H9 (cell line): ENCODE measurements around the gene MOB3B. TPM values are rescaled to one million over a fixed set of nuclear protein-coding genes. Genes with fewer than 3 reads are reported as not detected.

Experiments used
- DNase-seq: peaks from one replicate; pipeline ENCODE4 v3.0.0-alpha.2; 2017
- H2AFZ ChIP-seq: one replicate; pipeline ENCODE4 v1.6.1; 2013; ENCODE audit warnings: mild to moderate bottlenecking, low read length, control low read depth, moderate library complexity
- H2AK5ac ChIP-seq: 2 replicates; pipeline ENCODE4 v1.6.1; 2013; ENCODE audit warnings: low read length, control low read depth, mixed read lengths; ENCODE audit not compliant: insufficient read length
- H2BK120ac ChIP-seq: one replicate; pipeline ENCODE4 v1.6.1; 2013; ENCODE audit warnings: low read depth, mild to moderate bottlenecking, low read length, control low read depth, inconsistent platforms; ENCODE audit not compliant: poor library complexity, severe bottlenecking
- H2BK12ac ChIP-seq: 2 replicates; pipeline ENCODE4 v1.6.1; 2013; ENCODE audit warnings: low read length, control low read depth, mixed read lengths, low read depth; ENCODE audit not compliant: insufficient read length
- H2BK15ac ChIP-seq: 2 replicates; pipeline ENCODE4 v1.6.1; 2013; ENCODE audit warnings: low read depth, low read length, control low read depth
- H2BK20ac ChIP-seq: one replicate; pipeline ENCODE4 v1.6.1; 2013; ENCODE audit warnings: low read depth, mild to moderate bottlenecking, low read length, control low read depth, inconsistent platforms; ENCODE audit not compliant: poor library complexity, severe bottlenecking
- H2BK5ac ChIP-seq: 2 replicates; pipeline ENCODE4 v1.6.1; 2013; ENCODE audit warnings: low read length, control low read depth, mixed read lengths; ENCODE audit not compliant: insufficient read length
- H3K14ac ChIP-seq: 2 replicates; pipeline ENCODE4 v1.6.1; 2013; ENCODE audit warnings: low read length, control low read depth; ENCODE audit not compliant: insufficient read depth
- H3K18ac ChIP-seq: 2 replicates; pipeline ENCODE4 v1.6.1; 2013; ENCODE audit warnings: low read depth, mild to moderate bottlenecking, mixed read lengths, low read length, control low read depth; ENCODE audit not compliant: insufficient read length
- H3K23ac ChIP-seq: 2 replicates; pipeline ENCODE4 v1.6.1; 2013; ENCODE audit warnings: low read length, control low read depth, mixed read lengths, low read depth; ENCODE audit not compliant: insufficient read length
- H3K23me2 ChIP-seq: 2 replicates; pipeline ENCODE4 v1.6.1; 2013; ENCODE audit warnings: low read depth, mild to moderate bottlenecking, mixed read lengths, low read length, control low read depth; ENCODE audit not compliant: insufficient read length, poor library complexity, severe bottlenecking
- H3K27ac ChIP-seq: 2 replicates; pipeline ENCODE4 v1.5.1; 2013; ENCODE audit warnings: low read length, control low read depth, mixed read lengths, low read depth; ENCODE audit not compliant: insufficient read length
- H3K27me3 ChIP-seq: 2 replicates; pipeline ENCODE4 v1.6.1; 2013; ENCODE audit warnings: low read length, control low read depth, inconsistent platforms; ENCODE audit not compliant: insufficient read depth
- H3K4ac ChIP-seq: 2 replicates; pipeline ENCODE4 v1.6.1; 2013; ENCODE audit warnings: low read depth, mild to moderate bottlenecking, control low read depth, inconsistent platforms, low read length, moderate library complexity
- H3K4me1 ChIP-seq: 2 replicates; pipeline ENCODE4 v1.6.1; 2013; ENCODE audit warnings: low read length, control low read depth, inconsistent platforms; ENCODE audit not compliant: insufficient read depth
- H3K4me2 ChIP-seq: 2 replicates; pipeline ENCODE4 v1.6.1; 2013; ENCODE audit warnings: low read length, control low read depth, mixed read lengths; ENCODE audit not compliant: insufficient read length, insufficient read depth
- H3K56ac ChIP-seq: 2 replicates; pipeline ENCODE4 v1.6.1; 2013; ENCODE audit warnings: low read depth, mild to moderate bottlenecking, mixed read lengths, low read length, control low read depth; ENCODE audit not compliant: insufficient read length
- H3K79me1 ChIP-seq: 2 replicates; pipeline ENCODE4 v1.6.1; 2013; ENCODE audit warnings: low read depth, mild to moderate bottlenecking, moderate library complexity, low read length, control low read depth, inconsistent platforms; ENCODE audit not compliant: insufficient read depth, poor library complexity, severe bottlenecking
- H3K79me2 ChIP-seq: 2 replicates; pipeline ENCODE4 v1.6.1; 2013; ENCODE audit warnings: low read length, control low read depth, inconsistent platforms; ENCODE audit not compliant: insufficient read depth
- H3K9ac ChIP-seq: 2 replicates; pipeline ENCODE4 v1.6.1; 2013; ENCODE audit warnings: low read length, control low read depth, mixed read lengths; ENCODE audit not compliant: insufficient read length; ENCODE audit errors: extremely low read depth
- H3K9me3 ChIP-seq: one replicate; pipeline ENCODE4 v1.6.1; 2013; ENCODE audit warnings: low read depth, low read length, inconsistent platforms; ENCODE audit not compliant: control insufficient read depth
- H3T11ph ChIP-seq: one replicate; pipeline ENCODE4 v1.6.1; 2013; ENCODE audit warnings: mild to moderate bottlenecking, low read length, control low read depth, inconsistent platforms
- H4K20me1 ChIP-seq: one replicate; pipeline ENCODE4 v1.6.1; 2013; ENCODE audit not compliant: control insufficient read depth, insufficient read length, insufficient read depth
- H4K5ac ChIP-seq: 2 replicates; pipeline ENCODE4 v1.6.1; 2013; ENCODE audit warnings: low read depth, mild to moderate bottlenecking, mixed read lengths, low read length, control low read depth; ENCODE audit not compliant: insufficient read length
- H4K8ac ChIP-seq: replicated peaks from 2 replicates; pipeline ENCODE4 v1.6.1; 2013; ENCODE audit warnings: low read length, control low read depth, mixed read lengths, low read depth; ENCODE audit not compliant: insufficient read length
- H4K91ac ChIP-seq: 2 replicates; pipeline ENCODE4 v1.6.1; 2013; ENCODE audit warnings: low read depth, mild to moderate bottlenecking, moderate library complexity, mixed read lengths, low read length, control low read depth; ENCODE audit not compliant: insufficient read length
- H3K27ac Mint-ChIP-seq, 3 experiments: 2 replicates in 2 of 3; 3 replicates in 1 of 3; pipeline ENCODE4 v1.8.0; 2020 to 2021; ENCODE audit warnings: mixed read lengths in 3 of 3, mild to moderate bottlenecking in 1 of 3, moderate library complexity in 1 of 3
- H3K27me3 Mint-ChIP-seq: 2 replicates; pipeline ENCODE4 v1.8.0; 2021; ENCODE audit warnings: low read depth, mild to moderate bottlenecking, moderate library complexity, mixed read lengths
- H3K36me3 Mint-ChIP-seq, 3 experiments: 2 replicates in 2 of 3; 3 replicates in 1 of 3; pipeline ENCODE4 v1.8.0; 2020 to 2021; ENCODE audit warnings: low read depth in 3 of 3, mixed read lengths in 3 of 3; ENCODE audit not compliant: insufficient read depth in 1 of 3
- H3K4me1 Mint-ChIP-seq, 2 experiments: 2 replicates each; pipeline ENCODE4 v1.8.0; 2020; ENCODE audit warnings: mixed read lengths in 2 of 2
- H3K4me3 Mint-ChIP-seq, 2 experiments: 2 replicates in 1 of 2; 3 replicates in 1 of 2; pipeline ENCODE4 v1.8.0; 2020 to 2021; ENCODE audit warnings: mild to moderate bottlenecking in 2 of 2, mixed read lengths in 2 of 2, moderate library complexity in 1 of 2
- H3K9me3 Mint-ChIP-seq, 2 experiments: 2 replicates in 1 of 2; 3 replicates in 1 of 2; pipeline ENCODE4 v1.8.0; 2020; ENCODE audit warnings: mild to moderate bottlenecking in 2 of 2, mixed read lengths in 2 of 2, moderate library complexity in 1 of 2
- CTCF ChIP-seq: fragments of 200-600 bp; sonication (generic); conservative IDR thresholded peaks from 3 replicates; pipeline ENCODE4 v1.8.0; 2021; ENCODE audit warnings: antibody characterized with exemption, mild to moderate bottlenecking
- WGBS: extraction: QIAGEN DNeasy Blood & Tissue Kit; methylation state at CpG from one replicate; pipeline ENCODE4 v1.1.7; 2013; ENCODE audit warnings: missing lambda C conversion rate, low lambda C conversion rate, mixed read lengths; ENCODE audit not compliant: insufficient read length; ENCODE audit errors: extremely low coverage; 5-methylcytosine and 5-hydroxymethylcytosine counted together
- total RNA-seq: library from RNA; stranded (reverse); gene quantifications from 2 replicates; pipeline ENCODE4 v1.2.1, GENCODE V29; 2021

MOB3B gene
- total RNA-seq, 1 experiment from 2014 or later: 9.8 TPM

- no peak overlapping the region for H3K27ac ChIP-seq
These were observed 178.2 kb downstream of the MOB3B start for GRCh38 chr9:27351438-27351837.

More at GRCh38 chr9:27351438-27351837, 178.2 kb downstream of the MOB3B start:
- Histone ChIP-seq H3K4me1 (peaks cover 18% of the 10 kb centered on the region; the same call in 1 of the 2 replicates), H4K8ac (no peak overlapping the region), H3T11ph (no peak overlapping the region), H2BK20ac (no peak overlapping the region), H2AFZ (no peak overlapping the region), H4K20me1 (no peaks in the 10 kb centered on the region), H2BK15ac (no peak overlapping the region), H4K5ac (no peak overlapping the region), H4K91ac (no peak overlapping the region), H3K9me3 (no peaks in the 10 kb centered on the region), H3K9ac (no peak overlapping the region), H3K18ac (no peak overlapping the region), H2BK12ac (no peak overlapping the region), H3K4ac (no peak overlapping the region), H3K23me2 (no peaks in the 10 kb centered on the region), H3K23ac (no peak overlapping the region), H2AK5ac (no peak overlapping the region), H3K14ac (no peak overlapping the region), H2BK120ac (no peak overlapping the region), H3K4me2 (no peak overlapping the region), H3K79me2 (no peaks in the 10 kb centered on the region), H3K56ac (no peak overlapping the region), H3K27me3 (no peaks in the 10 kb centered on the region; the same call in 1 of the 2 replicates), H2BK5ac (no peak overlapping the region), H3K79me1 (no peaks in the 10 kb centered on the region)
- no CpG with 5 or more reads among the region's 2 CpGs for WGBS
- peaks cover 38 to 41% of the 10 kb centered on the region in 2 experiments for H3K4me1 Mint-ChIP-seq
- TF ChIP-seq CTCF: no peak
- peak overlapping the region in 1 of 3 experiments; percentile 82; a peak in 2 of 7 replicates for H3K27ac Mint-ChIP-seq
- peaks cover 0 to 8% (median 0%) of the 10 kb centered on the region in 3 experiments; a peak in 5 of 7 replicates for H3K36me3 Mint-ChIP-seq
- no peak overlapping the region for H3K4me3 Mint-ChIP-seq
- no peak for DNase-seq
- H3K27me3 Mint-ChIP-seq: no peaks in the 10 kb centered on the region
- no peaks in the 10 kb centered on the region for H3K9me3 Mint-ChIP-seq
